ENCODE measurements around the gene NODAL. TPM values are rescaled to one million over a fixed set of nuclear protein-coding genes. Genes with fewer than 3 reads are reported as not detected.

NODAL gene
- total RNA-seq, 2 experiments from 2014 or later: not detected

- ChIA-PET CTCF (interaction anchor here (1.3 to 1.7 kb wide), 3 partner anchors 9 to 417 kb away, joined by 3 to 8 read pairs (median 3); no protein-coding TSS in a partner anchor), POLR2A (no interaction called here)
- intact Hi-C loops (cut with DNase I, micrococcal nuclease): no loop called here
- H3K27ac ChIP-seq (ENCODE audit: low read depth in 1 of 2, low read length in 2 of 2): no peak overlapping the region
- TF ChIP-seq, protein P1, sequence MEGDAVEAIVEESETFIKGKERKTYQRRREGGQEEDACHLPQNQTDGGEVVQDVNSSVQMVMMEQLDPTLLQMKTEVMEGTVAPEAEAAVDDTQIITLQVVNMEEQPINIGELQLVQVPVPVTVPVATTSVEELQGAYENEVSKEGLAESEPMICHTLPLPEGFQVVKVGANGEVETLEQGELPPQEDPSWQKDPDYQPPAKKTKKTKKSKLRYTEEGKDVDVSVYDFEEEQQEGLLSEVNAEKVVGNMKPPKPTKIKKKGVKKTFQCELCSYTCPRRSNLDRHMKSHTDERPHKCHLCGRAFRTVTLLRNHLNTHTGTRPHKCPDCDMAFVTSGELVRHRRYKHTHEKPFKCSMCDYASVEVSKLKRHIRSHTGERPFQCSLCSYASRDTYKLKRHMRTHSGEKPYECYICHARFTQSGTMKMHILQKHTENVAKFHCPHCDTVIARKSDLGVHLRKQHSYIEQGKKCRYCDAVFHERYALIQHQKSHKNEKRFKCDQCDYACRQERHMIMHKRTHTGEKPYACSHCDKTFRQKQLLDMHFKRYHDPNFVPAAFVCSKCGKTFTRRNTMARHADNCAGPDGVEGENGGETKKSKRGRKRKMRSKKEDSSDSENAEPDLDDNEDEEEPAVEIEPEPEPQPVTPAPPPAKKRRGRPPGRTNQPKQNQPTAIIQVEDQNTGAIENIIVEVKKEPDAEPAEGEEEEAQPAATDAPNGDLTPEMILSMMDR (IDR thresholded peaks at IDR 0.05): no peak
- no peaks in the 10 kb centered on the region for H3K36me3 ChIP-seq (ENCODE audit: insufficient read depth, low read length)
- H3K4me1 ChIP-seq (ENCODE audit: insufficient read depth, low read length): peaks cover 12% of the 10 kb centered on the region
- peaks cover 12 to 27% of the 10 kb centered on the region in 2 experiments for H3K27me3 ChIP-seq (ENCODE audit: control insufficient read depth in 1 of 2, insufficient read depth in 2 of 2, low read length in 2 of 2)
- Mint-ChIP-seq H3K27ac (no peak overlapping the region), H3K4me1 (ENCODE audit: low read depth) (peaks cover 4% of the 10 kb centered on the region), H3K36me3 (ENCODE audit: low read depth) (no peaks in the 10 kb centered on the region), H3K4me3 (no peak overlapping the region), H3K27me3 (peaks cover 35% of the 10 kb centered on the region), H3K9me3 (no peaks in the 10 kb centered on the region)
- ATAC-seq (ENCODE audit: poor library complexity) (no peak), DNase-seq (no peak)
- H3K9me3 ChIP-seq (ENCODE audit: control insufficient read depth in 1 of 2, insufficient read depth in 1 of 2, low read length in 2 of 2): no peaks in the 10 kb centered on the region
- no peak overlapping the region for H3K4me3 ChIP-seq (ENCODE audit: low read length)
These were observed 21.0 kb upstream of the NODAL start for GRCh38 chr10:70462349-70462984.

DNA sequence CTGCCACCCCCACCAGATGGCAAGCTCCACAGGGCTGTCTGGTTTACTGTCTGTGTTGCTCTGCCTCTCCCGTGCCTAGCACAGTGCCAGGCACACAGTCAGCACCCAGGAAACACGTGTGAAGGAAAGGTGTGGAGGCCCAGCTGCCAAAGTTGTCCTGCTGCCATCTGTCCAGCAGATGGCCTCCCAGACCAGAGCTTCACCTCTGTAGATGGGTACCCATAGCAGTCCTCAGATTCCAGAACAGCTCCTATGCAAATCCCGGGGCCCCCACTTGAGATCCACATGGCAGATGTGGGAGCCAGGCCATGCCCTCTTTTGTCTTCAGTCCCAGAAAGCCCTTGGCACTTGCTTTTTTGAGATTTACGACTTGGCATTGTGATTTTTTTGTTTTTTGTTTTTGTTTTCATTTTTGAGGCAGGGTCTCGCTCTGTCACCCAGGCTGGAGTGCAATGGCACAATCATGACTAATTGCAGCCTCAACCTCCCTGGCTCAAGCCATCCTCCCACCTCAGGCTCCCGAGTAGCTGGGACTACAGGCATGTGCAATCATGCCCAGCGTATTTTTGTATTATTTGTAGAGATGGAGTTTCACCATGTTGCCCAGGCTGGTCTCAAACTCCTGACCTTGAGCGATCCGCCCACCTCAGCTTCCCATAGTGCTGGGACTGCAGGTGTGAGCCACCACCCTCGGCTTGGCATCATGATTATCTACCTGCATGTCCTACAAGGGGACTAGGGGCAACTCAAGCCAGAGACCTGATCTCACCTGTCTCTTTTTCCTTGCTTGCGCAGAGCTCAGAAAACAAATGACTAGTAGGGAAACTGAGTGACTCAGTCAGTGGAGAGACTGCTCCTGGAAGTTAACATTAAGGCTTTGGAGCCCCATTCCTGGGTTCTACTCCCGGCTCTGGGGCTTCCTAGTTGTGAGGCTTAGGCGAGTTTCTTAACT, 20.2 kb upstream of the NODAL start:
- H3K4me1 ChIP-seq (ENCODE audit: insufficient read depth, low read length): peaks cover 12% of the 10 kb centered on the region
- Mint-ChIP-seq H3K4me3 (no peak overlapping the region), H3K4me1 (ENCODE audit: low read depth) (peaks cover 4% of the 10 kb centered on the region), H3K27ac (no peak overlapping the region), H3K9me3 (no peaks in the 10 kb centered on the region), H3K36me3 (ENCODE audit: low read depth) (no peaks in the 10 kb centered on the region), H3K27me3 (peaks cover 41% of the 10 kb centered on the region)
- H3K36me3 ChIP-seq (ENCODE audit: insufficient read depth, low read length): no peaks in the 10 kb centered on the region
- POLR2A ChIA-PET: interaction anchor here (1.1 kb wide), 1 partner anchor 16 kb away, joined by 4 read pairs; no protein-coding TSS in a partner anchor
- intact Hi-C loops (cut with DNase I, micrococcal nuclease): loop anchor here (1.0 to 2.0 kb wide), 4 partner anchors 79 to 419 kb away; no protein-coding TSS in a partner anchor
- H3K27ac ChIP-seq (ENCODE audit: low read depth in 1 of 2, low read length in 2 of 2): no peak overlapping the region
- DNase-seq: peak in 13 of 14 experiments; percentile 30 to 72 (median 39)
- TF ChIP-seq, protein P1 (IDR thresholded peaks at IDR 0.05): peak; percentile 87
- peak; percentile 75 for ATAC-seq (ENCODE audit: poor library complexity)
- H3K9me3 ChIP-seq (ENCODE audit: control insufficient read depth in 1 of 2, insufficient read depth in 1 of 2, low read length in 2 of 2): no peaks in the 10 kb centered on the region
- H3K4me3 ChIP-seq (ENCODE audit: low read length): no peak overlapping the region
- H3K27me3 ChIP-seq (ENCODE audit: control insufficient read depth in 1 of 2, insufficient read depth in 2 of 2, low read length in 2 of 2): peaks cover 14 to 34% of the 10 kb centered on the region in 2 experiments
- CTCF ChIA-PET: interaction anchor here (0.5 to 1.7 kb wide), 9 partner anchors 10 to 418 kb away, joined by 3 to 8 read pairs (median 3); no protein-coding TSS in a partner anchor

DNA sequence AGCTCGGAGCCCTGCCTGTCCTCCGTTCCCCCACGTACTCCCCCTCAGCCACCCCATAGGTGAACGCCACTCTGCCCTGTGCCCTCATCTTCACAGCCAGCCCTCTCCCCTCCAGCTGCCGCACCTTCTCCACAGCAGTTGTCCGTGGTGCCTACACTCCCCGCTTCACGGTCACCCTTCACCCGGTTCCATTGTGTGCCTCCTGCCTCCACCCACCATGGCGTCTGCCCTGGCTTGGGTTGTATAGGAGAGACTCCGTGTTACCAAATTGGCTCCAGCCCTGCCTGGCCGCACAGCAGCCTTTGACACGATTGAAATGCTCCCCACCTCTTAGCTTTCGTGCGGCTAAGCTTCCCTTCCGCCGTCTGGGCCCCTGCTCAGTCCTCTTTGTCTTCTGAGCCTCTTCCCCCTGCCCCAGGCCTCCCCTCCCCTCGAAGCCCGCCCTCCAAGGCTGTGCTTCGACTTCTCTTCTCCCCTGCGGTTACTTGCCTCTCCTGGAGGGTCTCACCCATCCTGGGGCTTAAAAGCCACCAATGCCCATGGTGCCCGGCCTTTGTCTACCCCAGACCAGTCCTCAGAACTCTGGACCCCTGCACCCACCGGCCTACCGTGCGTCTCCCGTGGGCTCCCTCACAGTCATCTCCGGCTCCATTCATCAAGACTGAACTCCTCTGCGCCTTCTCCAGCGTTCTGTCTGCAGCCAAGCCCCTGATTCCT, 18.5 kb upstream of the NODAL start:
- H3K4me1 ChIP-seq (ENCODE audit: insufficient read depth, low read length): peaks cover 12% of the 10 kb centered on the region
- peaks cover 16 to 34% of the 10 kb centered on the region in 2 experiments for H3K27me3 ChIP-seq (ENCODE audit: control insufficient read depth in 1 of 2, insufficient read depth in 2 of 2, low read length in 2 of 2)
- H3K36me3 ChIP-seq (ENCODE audit: insufficient read depth, low read length): no peaks in the 10 kb centered on the region
- peaks cover 4% of the 10 kb centered on the region for H3K4me1 Mint-ChIP-seq (ENCODE audit: low read depth)
- ChIA-PET POLR2A (no interaction called here), CTCF (no interaction called here)
- H3K9me3 Mint-ChIP-seq: no peaks in the 10 kb centered on the region
- H3K27ac ChIP-seq (ENCODE audit: low read depth in 1 of 2, low read length in 2 of 2): no peak overlapping the region
- H3K36me3 Mint-ChIP-seq (ENCODE audit: low read depth): no peaks in the 10 kb centered on the region
- ATAC-seq (ENCODE audit: poor library complexity) (no peak), DNase-seq (no peak)
- no peak overlapping the region for H3K4me3 Mint-ChIP-seq
- no peaks in the 10 kb centered on the region for H3K9me3 ChIP-seq (ENCODE audit: control insufficient read depth in 1 of 2, insufficient read depth in 1 of 2, low read length in 2 of 2)
- TF ChIP-seq, protein P1 (IDR thresholded peaks at IDR 0.05): no peak
- H3K27ac Mint-ChIP-seq: no peak overlapping the region
- H3K4me3 ChIP-seq (ENCODE audit: low read length): no peak overlapping the region
- intact Hi-C loops (cut with DNase I, micrococcal nuclease): loop anchor here in 1 of 2 experiments (2.0 kb wide), 1 partner anchor 421 kb away; no protein-coding TSS in a partner anchor
- H3K27me3 Mint-ChIP-seq: peaks cover 57% of the 10 kb centered on the region
